Measurements from ENCODE around the gene ROCK2. TPM values are rescaled to one million over a fixed set of nuclear protein-coding genes. Genes with fewer than 3 reads are reported as not detected.
A peak's percentile ranks its signal among the peaks of the same experiment; 100 is the strongest.

ROCK2 gene
- total and polyA plus RNA-seq, 2 of the 13 experiments (the other 11 are each of a cell fraction or from before 2014, with no cell fraction given) = 38.1 to 119 TPM

- H3K4me3 ChIP-seq (replicated peaks in 1 of 3; ENCODE audit: insufficient read depth in 1 of 3, low read depth in 2 of 3, low read length in 3 of 3) = peak overlapping the region in 1 of 3 experiments; percentile 8; a peak in 1 of 6 replicates
- BruUV-seq (replicated peaks) = no TSS peak
- no peaks in the 10 kb centered on the region for H3K27me3 ChIP-seq (ENCODE audit: control insufficient read depth in 1 of 2, insufficient read depth in 2 of 2, low read length in 2 of 2)
- DNase-seq (ENCODE audit: low spot score) (no peak), ATAC-seq (peak; percentile 8), FAIRE-seq (no peak)
- H3K27ac ChIP-seq (ENCODE audit: extremely low read length, insufficient read depth, low read length) = peak overlapping the region; percentile 58
- ChIA-PET CTCF (ENCODE audit: low intra/inter-chr PET ratio, low total read pairs) (no interaction called here), POLR2A (interaction anchor here (1.3 to 7.0 kb wide), 3 partner anchors 16 to 27 kb away, joined by 3 to 166 read pairs (median 4); partner anchors contain the start of gene ROCK2)
- no peaks in the 10 kb centered on the region for H4K20me1 ChIP-seq (ENCODE audit: insufficient read depth, low read length)
- in situ Hi-C loops (cut with HindIII; ENCODE audit: extremely low pct_ligation_motif_present, low pct_unique_long_range_greater_than_20kb) = loop anchor here (5.0 kb wide), 1 partner anchor 34 kb away; no protein-coding TSS in a partner anchor
- WGBS (ENCODE audit: low lambda C conversion rate) = 51% methylated on average over 16 of the region's 17 CpGs
- no peak overlapping the region for H2AFZ ChIP-seq (ENCODE audit: low read length)
- intact Hi-C loops (cut with micrococcal nuclease; ENCODE audit: unreplicated experiment) = no loop called here
- H3K9me3 ChIP-seq (ENCODE audit: low read length) = no peaks in the 10 kb centered on the region
- peak overlapping the region; percentile 56 for H3K4me2 ChIP-seq (ENCODE audit: low read depth, low read length)
- H3K79me2 ChIP-seq (ENCODE audit: insufficient read depth, low read length) = no peaks in the 10 kb centered on the region
- peak overlapping the region; percentile 28 for H3K9ac ChIP-seq (ENCODE audit: insufficient read depth, low read depth, low read length)
- peaks cover 100% of the 10 kb centered on the region for H3K4me1 ChIP-seq (ENCODE audit: insufficient read depth, low read length)
- no peaks in the 10 kb centered on the region for H3K36me3 ChIP-seq (replicated peaks in 1 of 2; ENCODE audit: control insufficient read depth in 1 of 2, insufficient read depth in 2 of 2, low read length in 2 of 2)
- TF ChIP-seq KDM5B (CRISPR knock-in tag; IDR thresholded peaks at IDR 0.05; ENCODE audit: borderline replicate concordance) (no peak), ZBTB38 (CRISPR knock-in tag; IDR thresholded peaks at IDR 0.05) (peak; percentile 69; the same call in 1 of the 2 replicates), TAF1 (CRISPR knock-in tag; IDR thresholded peaks at IDR 0.05) (no peak), ZNF652 (CRISPR knock-in tag; IDR thresholded peaks at IDR 0.05; ENCODE audit: borderline replicate concordance, low read depth) (no peak), ZBTB7B (CRISPR knock-in tag; IDR thresholded peaks at IDR 0.05) (no peak), SMC3 (IDR thresholded peaks at IDR 0.05; ENCODE audit: low read length) (no peak), HNF1B (CRISPR knock-in tag; IDR thresholded peaks at IDR 0.05) (0 out of 2 replicates have a peak, but pooled peaks have one; percentile 2), SSRP1 (CRISPR knock-in tag; IDR thresholded peaks at IDR 0.05) (peak; percentile 13; the same call in 1 of the 2 replicates), FOXK2 (IDR thresholded peaks at IDR 0.05) (no peak), GZF1 (CRISPR knock-in tag; IDR thresholded peaks at IDR 0.05) (no peak), NFYC (CRISPR knock-in tag; IDR thresholded peaks at IDR 0.05) (0 out of 2 replicates have a peak, but pooled peaks have one; percentile 6), ZNF484 (CRISPR knock-in tag; IDR thresholded peaks at IDR 0.05; ENCODE audit: borderline replicate concordance, low read depth) (no peak), ZNF569 (CRISPR knock-in tag; IDR thresholded peaks at IDR 0.05; ENCODE audit: borderline replicate concordance) (no peak), MTA3 (CRISPR knock-in tag; IDR thresholded peaks at IDR 0.05) (no peak)
- TF ChIP-seq, protein P1, sequence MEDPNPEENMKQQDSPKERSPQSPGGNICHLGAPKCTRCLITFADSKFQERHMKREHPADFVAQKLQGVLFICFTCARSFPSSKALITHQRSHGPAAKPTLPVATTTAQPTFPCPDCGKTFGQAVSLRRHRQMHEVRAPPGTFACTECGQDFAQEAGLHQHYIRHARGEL (CRISPR knock-in tag; IDR thresholded peaks at IDR 0.05) = 0 out of 2 replicates have a peak, but pooled peaks have one; percentile 68
- TF ChIP-seq, protein P2, sequence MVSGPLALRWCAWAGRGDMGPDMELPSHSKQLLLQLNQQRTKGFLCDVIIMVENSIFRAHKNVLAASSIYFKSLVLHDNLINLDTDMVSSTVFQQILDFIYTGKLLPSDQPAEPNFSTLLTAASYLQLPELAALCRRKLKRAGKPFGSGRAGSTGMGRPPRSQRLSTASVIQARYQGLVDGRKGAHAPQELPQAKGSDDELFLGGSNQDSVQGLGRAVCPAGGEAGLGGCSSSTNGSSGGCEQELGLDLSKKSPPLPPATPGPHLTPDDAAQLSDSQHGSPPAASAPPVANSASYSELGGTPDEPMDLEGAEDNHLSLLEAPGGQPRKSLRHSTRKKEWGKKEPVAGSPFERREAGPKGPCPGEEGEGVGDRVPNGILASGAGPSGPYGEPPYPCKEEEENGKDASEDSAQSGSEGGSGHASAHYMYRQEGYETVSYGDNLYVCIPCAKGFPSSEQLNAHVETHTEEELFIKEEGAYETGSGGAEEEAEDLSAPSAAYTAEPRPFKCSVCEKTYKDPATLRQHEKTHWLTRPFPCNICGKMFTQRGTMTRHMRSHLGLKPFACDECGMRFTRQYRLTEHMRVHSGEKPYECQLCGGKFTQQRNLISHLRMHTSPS (CRISPR knock-in tag; IDR thresholded peaks at IDR 0.05; ENCODE audit: low read depth) = peak; percentile 63; the same call in 1 of the 2 replicates
- TF ChIP-seq, protein P3, sequence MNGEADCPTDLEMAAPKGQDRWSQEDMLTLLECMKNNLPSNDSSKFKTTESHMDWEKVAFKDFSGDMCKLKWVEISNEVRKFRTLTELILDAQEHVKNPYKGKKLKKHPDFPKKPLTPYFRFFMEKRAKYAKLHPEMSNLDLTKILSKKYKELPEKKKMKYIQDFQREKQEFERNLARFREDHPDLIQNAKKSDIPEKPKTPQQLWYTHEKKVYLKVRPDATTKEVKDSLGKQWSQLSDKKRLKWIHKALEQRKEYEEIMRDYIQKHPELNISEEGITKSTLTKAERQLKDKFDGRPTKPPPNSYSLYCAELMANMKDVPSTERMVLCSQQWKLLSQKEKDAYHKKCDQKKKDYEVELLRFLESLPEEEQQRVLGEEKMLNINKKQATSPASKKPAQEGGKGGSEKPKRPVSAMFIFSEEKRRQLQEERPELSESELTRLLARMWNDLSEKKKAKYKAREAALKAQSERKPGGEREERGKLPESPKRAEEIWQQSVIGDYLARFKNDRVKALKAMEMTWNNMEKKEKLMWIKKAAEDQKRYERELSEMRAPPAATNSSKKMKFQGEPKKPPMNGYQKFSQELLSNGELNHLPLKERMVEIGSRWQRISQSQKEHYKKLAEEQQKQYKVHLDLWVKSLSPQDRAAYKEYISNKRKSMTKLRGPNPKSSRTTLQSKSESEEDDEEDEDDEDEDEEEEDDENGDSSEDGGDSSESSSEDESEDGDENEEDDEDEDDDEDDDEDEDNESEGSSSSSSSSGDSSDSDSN (CRISPR knock-in tag; IDR thresholded peaks at IDR 0.05) = 0 out of 2 replicates have a peak, but pooled peaks have one; percentile 1
Observed at GRCh38 chr2:11371092-11371937, 26.9 kb upstream of the ROCK2 start.

All from HepG2 (cell line).